HG03097 (cell line): ENCODE results near the gene FNDC7.

Experiments
- ATAC-seq: cut with Tn5 transposase; IDR thresholded peaks from one replicate; pipeline ENCODE4 v1.9.1; 2021; ENCODE audit not compliant: unreplicated experiment, low FRiP score

Gene FNDC7

GRCh38 chr1:108791790-108792189, 79.1 kb downstream of the FNDC7 start:
- no peak for ATAC-seq
